OCI-LY1 (cell line): ENCODE measurements around the gene THAP2.

Source experiments
- H2AFZ ChIP-seq: fragments of 200-600 bp; sonication (generic), shearing (Covaris generic); 2 replicates; pipeline ENCODE4 v1.6.0; 2014; ENCODE audit warnings: antibody characterized with exemption, mild to moderate bottlenecking, low read length
- H3F3A ChIP-seq: fragments of 200-600 bp; sonication (generic), shearing (Covaris generic); 2 replicates; pipeline ENCODE4 v1.6.0; 2014; ENCODE audit warnings: mild to moderate bottlenecking, antibody characterized with exemption, low read length, moderate library complexity; ENCODE audit not compliant: insufficient read depth
- H3K27ac ChIP-seq: fragments of 200-600 bp; sonication (generic); 2 replicates; pipeline ENCODE4 v1.5.1; 2014; ENCODE audit warnings: low read length, mixed run types, mild to moderate bottlenecking, low read depth; ENCODE audit not compliant: poor library complexity, severe bottlenecking
- H3K27me3 ChIP-seq: fragments of 200-600 bp; sonication (generic); 2 replicates; pipeline ENCODE4 v1.6.0; 2014; ENCODE audit warnings: antibody characterized with exemption, mild to moderate bottlenecking, low read length, moderate library complexity; ENCODE audit not compliant: insufficient read depth
- H3K36me3 ChIP-seq: fragments of 200-600 bp; sonication (generic); 2 replicates; pipeline ENCODE4 v1.6.1; 2014; ENCODE audit warnings: mild to moderate bottlenecking, antibody characterized with exemption, low read length, moderate library complexity, mixed read lengths; ENCODE audit not compliant: insufficient read depth
- H3K4me1 ChIP-seq: fragments of 200-600 bp; sonication (generic); 2 replicates; pipeline ENCODE4 v1.5.1; 2014; ENCODE audit warnings: mild to moderate bottlenecking, low read length, moderate library complexity; ENCODE audit not compliant: insufficient read depth, severe bottlenecking
- H3K4me2 ChIP-seq: fragments of 200-600 bp; sonication (generic), shearing (Covaris generic); 2 replicates; pipeline ENCODE4 v1.6.1; 2014; ENCODE audit warnings: low read length
- H3K4me3 ChIP-seq: fragments of 200-600 bp; sonication (generic); 2 replicates; pipeline ENCODE4 v1.5.1; 2014; ENCODE audit warnings: low read length, low read depth, mild to moderate bottlenecking, mixed read lengths; ENCODE audit not compliant: poor library complexity, severe bottlenecking
- H3K79me2 ChIP-seq: fragments of 200-600 bp; shearing (Covaris generic); 2 replicates; pipeline ENCODE4 v1.6.1; 2016; ENCODE audit warnings: mixed run types, low read length, mixed read lengths; ENCODE audit not compliant: insufficient read depth
- H3K9ac ChIP-seq: fragments of 200-600 bp; sonication (generic), shearing (Covaris generic); 2 replicates; pipeline ENCODE4 v1.6.1; 2014; ENCODE audit warnings: mild to moderate bottlenecking, low read length, mixed read lengths
- H3K9me2 ChIP-seq: fragments of 200-600 bp; sonication (generic), shearing (Covaris generic); 2 replicates; pipeline ENCODE4 v1.6.1; 2014; ENCODE audit warnings: low read depth, mild to moderate bottlenecking, low read length, mixed read lengths
- H3K9me3 ChIP-seq: fragments of 200-600 bp; shearing (Covaris generic); 2 replicates; pipeline ENCODE4 v1.6.1; 2014; ENCODE audit warnings: low read length, mixed read lengths
- H4K20me1 ChIP-seq: fragments of 200-600 bp; sonication (generic), shearing (Covaris generic); 2 replicates; pipeline ENCODE4 v1.6.0; 2016; ENCODE audit warnings: mild to moderate bottlenecking, low read length; ENCODE audit not compliant: insufficient read depth
- CTCF ChIP-seq: fragments of 200-600 bp; sonication (generic), shearing (Covaris generic); IDR thresholded peaks from 2 replicates; pipeline ENCODE4 v1.5.1; 2017; ENCODE audit warnings: mild to moderate bottlenecking, antibody characterized with exemption, low read length, moderate library complexity, mixed read lengths
- EZH2 ChIP-seq: fragments of 200-600 bp; sonication (generic), shearing (Covaris generic); IDR thresholded peaks from 2 replicates; pipeline ENCODE4 v1.8.0; 2017; ENCODE audit warnings: borderline replicate concordance, mixed run types, mild to moderate bottlenecking, antibody characterized with exemption, low read length, moderate library complexity, mixed read lengths

The THAP2 gene

GRCh38 chr12:71663561-71664410 lies at the start of gene THAP2, which contains the start of gene ZFC3H1:
Gene THAP2 (plus strand): TSS chr12:71664301. CDS start chr12:71664510, 209 bp downstream.
Gene ZFC3H1 (minus strand): TSS chr12:71663848. CDS start chr12:71663610, 238 bp downstream.
- H3K4me3 ChIP-seq: peak within 1 kb of the TSS; percentile 99
- H3K27ac ChIP-seq: peak within 1 kb of the TSS; percentile 86
- H3K36me3 ChIP-seq: peaks cover 17% of the 10 kb centered on the region
- H3K9me2 ChIP-seq: no peaks in the 10 kb centered on the region
- peak within 1 kb of the TSS; percentile 52; the same call in 1 of the 2 replicates for H2AFZ ChIP-seq
- H3K9ac ChIP-seq: peak within 1 kb of the TSS; percentile 97
- H3K27me3 ChIP-seq: no peaks in the 10 kb centered on the region
- H3K79me2 ChIP-seq: peaks cover 45% of the 10 kb centered on the region
- peak within 1 kb of the TSS; percentile 95 for H3K4me2 ChIP-seq
- H4K20me1 ChIP-seq: 0 out of 2 replicates have a peak, but pooled peaks cover 2% of the 10 kb centered on the region
- no peaks in the 10 kb centered on the region for H3K9me3 ChIP-seq
- H3F3A ChIP-seq: no peaks in the 10 kb centered on the region
- H3K4me1 ChIP-seq: peaks cover 26% of the 10 kb centered on the region
- TF ChIP-seq EZH2 (no peak), CTCF (peak; percentile 44)

GRCh38 chr12:71621938-71622337 lies 42.2 kb upstream of the THAP2 start:
- no peaks in the 10 kb centered on the region for H4K20me1 ChIP-seq
- H3K4me1 ChIP-seq: peaks cover 9% of the 10 kb centered on the region
- no peaks in the 10 kb centered on the region for H3K27me3 ChIP-seq
- no peak overlapping the region for H2AFZ ChIP-seq
- no peak overlapping the region for H3K4me2 ChIP-seq
- peaks cover 99% of the 10 kb centered on the region for H3K36me3 ChIP-seq
- H3K9ac ChIP-seq: no peak overlapping the region
- H3K9me3 ChIP-seq: no peaks in the 10 kb centered on the region
- no peak overlapping the region for H3K27ac ChIP-seq
- H3K4me3 ChIP-seq: no peak overlapping the region
- no peaks in the 10 kb centered on the region for H3K9me2 ChIP-seq
- TF ChIP-seq EZH2 (no peak), CTCF (no peak)
- no peaks in the 10 kb centered on the region for H3K79me2 ChIP-seq
- H3F3A ChIP-seq: no peaks in the 10 kb centered on the region

GRCh38 chr12:71625476-71625875 lies 38.6 kb upstream of the THAP2 start:
- no peaks in the 10 kb centered on the region for H3K27me3 ChIP-seq
- no peaks in the 10 kb centered on the region for H3K9me2 ChIP-seq
- H3K4me1 ChIP-seq: peaks cover 9% of the 10 kb centered on the region
- H3K36me3 ChIP-seq: peaks cover 97% of the 10 kb centered on the region
- H2AFZ ChIP-seq: no peak overlapping the region
- no peak overlapping the region for H3K4me3 ChIP-seq
- H3K9ac ChIP-seq: no peak overlapping the region
- no peak overlapping the region for H3K27ac ChIP-seq
- no peak for TF ChIP-seq EZH2
- no peak for TF ChIP-seq CTCF
- H3F3A ChIP-seq: no peaks in the 10 kb centered on the region
- H3K4me2 ChIP-seq: no peak overlapping the region
- H3K9me3 ChIP-seq: no peaks in the 10 kb centered on the region
- no peaks in the 10 kb centered on the region for H3K79me2 ChIP-seq
- H4K20me1 ChIP-seq: no peaks in the 10 kb centered on the region
